Effector CD4-positive, alpha-beta T cell (primary cell): Measurements from ENCODE around the gene HOXD12.

ENCODE experiments used
- DNase-seq: peaks from one replicate; pipeline ENCODE4 v3.0.0-alpha.2; 2020

HOXD12 gene

GRCh38 chr2:176133389-176133788, 33.8 kb downstream of the HOXD12 start:
- DNase-seq, result no peak

- DNase-seq, result no peak
These were observed 34.4 kb downstream of the HOXD12 start for GRCh38 chr2:176134035-176134434.

GRCh38 chr2:176135035-176135440, 35.4 kb downstream of the HOXD12 start:
- no peak for DNase-seq

- no peak for DNase-seq
These were observed 37.0 kb downstream of the HOXD12 start for GRCh38 chr2:176136374-176137251.

GRCh38 chr2:176137252-176137580, 37.6 kb downstream of the HOXD12 start:
- DNase-seq, result no peak

- no peak for DNase-seq
These were observed 38.3 kb downstream of the HOXD12 start for GRCh38 chr2:176137906-176138305.

- DNase-seq, result no peak
These were observed 38.9 kb downstream of the HOXD12 start for GRCh38 chr2:176138526-176138922.

- no peak for DNase-seq
These were observed 39.5 kb downstream of the HOXD12 start for GRCh38 chr2:176138923-176139660.

GRCh38 chr2:176139661-176140512, 40.3 kb downstream of the HOXD12 start:
- no peak for DNase-seq

GRCh38 chr2:176140513-176141317, 41.1 kb downstream of the HOXD12 start:
- peak; percentile 30 for DNase-seq

- DNase-seq, result no peak
These were observed 42.7 kb downstream of the HOXD12 start for GRCh38 chr2:176142281-176142680.

- DNase-seq, result no peak
These were observed 45.7 kb downstream of the HOXD12 start for GRCh38 chr2:176145085-176145969.

- no peak for DNase-seq
These were observed 46.5 kb downstream of the HOXD12 start for GRCh38 chr2:176146101-176146500.

GRCh38 chr2:176146645-176147044, 47.0 kb downstream of the HOXD12 start:
- no peak for DNase-seq

GRCh38 chr2:176147210-176147799, 47.7 kb downstream of the HOXD12 start:
- no peak for DNase-seq

GRCh38 chr2:176147800-176148496, 48.4 kb downstream of the HOXD12 start:
- DNase-seq, result no peak

GRCh38 chr2:176148751-176149421, 49.3 kb downstream of the HOXD12 start:
- no peak for DNase-seq

GRCh38 chr2:176149481-176149938, 49.9 kb downstream of the HOXD12 start:
- DNase-seq, result no peak

GRCh38 chr2:176149939-176150583, 50.5 kb downstream of the HOXD12 start:
- DNase-seq, result no peak
